Right forelimb (tissue), 1 donor: ENCODE data around the gene MC5R.
"Not testable (repeated sequence)": the region's sequence is repeated elsewhere in the genome, so short reads cannot be mapped to it uniquely, and the experiment has no call there.

Experiments
- DNase-seq: peaks from one replicate; pipeline ENCODE4 v3.0.0-alpha.2; 2018

MC5R gene

GRCh38 chr18:13862898-13863297, 38.9 kb downstream of the MC5R start:
- not testable (repeated sequence) for DNase-seq

GRCh38 chr18:13868501-13869271, 44.7 kb downstream of the MC5R start:
- no peak for DNase-seq

- DNase-seq, result no peak
Measured at GRCh38 chr18:13871701-13872100, 47.8 kb downstream of the MC5R start.

- no peak for DNase-seq
Measured at GRCh38 chr18:13872373-13872772, 48.4 kb downstream of the MC5R start.

- DNase-seq, result no peak
Measured at GRCh38 chr18:13872932-13873331, 49.0 kb downstream of the MC5R start.

- DNase-seq, result no peak
Measured at GRCh38 chr18:13874558-13874957, 50.6 kb downstream of the MC5R start.
